HG03060 (cell line): Measurements from ENCODE around the gene MLYCD.

Experiments
- ATAC-seq: cut with Tn5 transposase; IDR thresholded peaks from one replicate; pipeline ENCODE4 v1.9.1; 2021; ENCODE audit warnings: low read depth, moderate number of reproducible peaks; ENCODE audit not compliant: unreplicated experiment

Gene MLYCD

DNA sequence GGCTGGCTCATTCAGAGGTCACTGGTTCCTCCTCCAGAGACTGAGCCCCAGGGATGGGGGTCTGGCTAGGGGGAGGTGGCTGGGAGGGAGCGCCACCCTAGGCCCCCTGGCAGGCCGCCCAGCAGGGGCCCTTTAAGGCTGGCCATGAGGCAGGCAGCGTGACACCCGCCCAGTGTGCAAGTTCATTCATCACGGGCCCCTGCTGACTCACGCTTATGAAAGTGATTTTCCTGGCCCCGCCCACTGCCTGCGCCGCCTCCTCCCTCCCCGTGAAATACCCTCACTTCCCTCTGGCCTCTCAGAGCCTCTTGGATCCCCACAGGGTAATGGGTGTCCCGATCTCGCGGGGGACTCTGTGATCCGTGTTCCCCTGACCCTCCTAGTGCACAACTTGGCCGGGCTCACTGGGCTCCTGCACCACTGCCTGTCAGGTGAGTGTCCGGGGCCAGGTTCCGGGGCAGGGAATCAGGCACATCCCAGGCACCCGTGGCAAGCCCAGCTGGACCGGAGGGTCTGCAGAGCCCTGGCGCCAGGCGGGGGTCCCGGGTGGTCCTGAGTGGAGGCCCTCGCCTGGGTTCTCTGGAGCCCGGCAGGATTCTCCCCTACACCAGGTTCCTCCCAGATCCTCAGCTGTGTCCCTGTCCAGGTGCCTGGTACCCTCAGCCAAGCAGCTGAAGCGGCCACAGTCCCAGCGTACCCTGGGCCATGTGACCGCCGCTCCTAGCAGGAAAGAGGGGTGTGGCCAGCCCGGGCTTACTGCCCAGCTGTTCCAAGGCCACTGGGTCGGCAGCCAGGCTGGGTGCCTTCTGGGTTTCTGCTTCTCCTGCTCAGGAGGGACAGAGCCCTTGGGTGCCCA lies 54.3 kb downstream of the MLYCD start, which contains the start of gene OSGIN1:
OSGIN1 (plus strand) TSS at position 301 of the 856 bp plus-strand sequence. CDS start 4,432 bp downstream, outside the sequence.
- ATAC-seq: no peak

DNA sequence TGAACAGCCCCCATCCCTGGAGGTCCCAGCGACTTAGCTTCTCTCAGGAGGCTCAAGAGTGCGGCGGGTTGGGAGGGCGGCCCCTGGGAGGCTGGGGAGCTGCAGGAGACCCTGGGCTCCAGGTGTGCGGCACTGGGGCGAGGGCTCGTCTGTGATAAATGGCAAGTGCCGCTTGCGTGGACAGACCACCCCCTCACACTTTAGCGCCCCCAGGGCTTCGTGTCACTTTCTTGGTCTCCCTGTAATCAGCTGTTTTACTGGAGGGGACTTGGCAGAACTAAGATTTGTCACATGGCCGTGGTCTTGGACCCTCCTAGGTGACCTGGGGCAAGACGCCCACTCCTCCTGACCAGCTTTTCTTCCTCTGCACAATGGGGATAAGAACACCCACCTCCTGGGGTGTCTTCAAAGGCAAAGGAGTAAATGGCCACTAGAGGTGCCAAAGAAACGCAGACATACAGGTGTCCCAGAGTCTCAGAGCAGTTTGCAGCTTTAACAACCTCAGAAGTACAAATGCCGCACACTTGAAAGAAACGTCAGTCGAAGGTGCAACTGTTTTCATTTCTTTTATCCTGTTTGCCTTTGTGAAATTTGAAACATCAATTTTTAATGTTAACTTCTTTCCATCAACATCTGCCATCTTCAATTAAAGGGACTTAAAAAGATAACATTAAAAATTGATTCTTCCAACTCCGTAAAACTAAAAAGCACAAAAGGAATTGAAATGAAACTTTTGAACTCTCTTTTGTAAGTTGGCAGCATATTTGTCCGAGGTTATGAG lies 55.1 kb downstream of the MLYCD start:
- ATAC-seq: no peak

DNA sequence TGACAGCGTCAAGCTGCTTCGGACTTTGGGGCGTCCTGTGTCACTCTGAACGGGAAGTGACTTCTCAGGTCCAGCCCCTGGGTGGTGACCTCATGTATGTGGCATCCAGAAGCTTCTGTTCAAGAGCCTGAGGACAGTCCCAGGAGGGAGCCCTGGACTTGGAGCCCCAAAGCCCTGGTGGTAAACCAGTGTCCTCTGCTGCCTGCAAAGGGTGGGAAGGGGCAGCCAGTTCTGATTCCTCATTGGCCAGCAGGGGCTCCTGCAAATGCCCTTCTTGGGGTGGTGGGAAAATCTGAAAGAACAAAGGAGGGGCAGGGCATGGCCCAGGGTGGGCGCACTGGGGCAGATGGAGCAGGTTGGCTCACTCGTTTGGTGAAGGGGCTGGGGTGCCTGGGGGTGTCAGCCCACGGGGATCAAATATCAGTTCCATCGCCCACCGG lies 55.7 kb downstream of the MLYCD start:
- ATAC-seq: no peak

DNA sequence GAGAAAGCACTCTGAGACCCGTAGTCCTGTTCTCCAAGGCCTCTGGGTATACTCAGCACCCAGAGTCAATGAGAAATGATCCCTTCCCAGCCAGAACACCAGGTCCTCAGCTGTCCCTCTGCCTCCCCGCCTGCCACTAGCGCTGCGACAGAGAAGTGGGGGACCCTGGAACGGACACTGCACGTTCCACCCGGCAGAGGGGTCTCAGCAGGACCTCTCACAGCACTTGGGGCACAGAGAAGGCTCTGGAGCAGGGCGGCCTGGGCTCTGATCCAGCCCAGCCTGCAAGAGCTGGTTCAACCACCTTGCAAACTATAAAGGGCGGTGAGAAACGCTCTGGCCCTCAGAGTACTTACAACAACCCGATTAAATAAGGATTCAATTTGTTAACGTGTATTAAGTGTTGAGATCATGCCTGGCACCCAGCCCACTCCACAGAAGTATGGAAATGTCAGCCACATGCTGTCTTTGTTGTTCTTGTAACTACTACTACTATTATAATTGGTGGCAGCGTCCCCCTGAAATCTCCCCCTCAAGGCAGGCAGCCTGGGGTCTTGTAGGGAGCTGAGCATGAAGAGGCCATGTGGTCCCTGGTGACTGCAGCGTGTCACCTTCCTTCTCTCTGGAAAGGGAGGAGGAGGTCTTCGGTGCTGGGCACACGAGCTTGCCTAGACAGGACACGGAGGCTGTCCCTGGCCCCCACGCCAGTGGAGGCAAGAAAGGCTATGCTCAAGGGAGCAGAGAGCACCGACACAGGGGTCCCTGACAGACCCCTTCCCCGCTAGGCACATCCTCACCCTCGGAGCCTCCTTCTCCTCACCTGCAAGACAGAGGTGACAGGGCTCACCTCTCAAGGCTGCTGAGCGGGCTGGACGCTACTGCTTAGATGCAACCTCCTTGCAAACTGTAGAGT lies 56.6 kb downstream of the MLYCD start:
- ATAC-seq: no peak

DNA sequence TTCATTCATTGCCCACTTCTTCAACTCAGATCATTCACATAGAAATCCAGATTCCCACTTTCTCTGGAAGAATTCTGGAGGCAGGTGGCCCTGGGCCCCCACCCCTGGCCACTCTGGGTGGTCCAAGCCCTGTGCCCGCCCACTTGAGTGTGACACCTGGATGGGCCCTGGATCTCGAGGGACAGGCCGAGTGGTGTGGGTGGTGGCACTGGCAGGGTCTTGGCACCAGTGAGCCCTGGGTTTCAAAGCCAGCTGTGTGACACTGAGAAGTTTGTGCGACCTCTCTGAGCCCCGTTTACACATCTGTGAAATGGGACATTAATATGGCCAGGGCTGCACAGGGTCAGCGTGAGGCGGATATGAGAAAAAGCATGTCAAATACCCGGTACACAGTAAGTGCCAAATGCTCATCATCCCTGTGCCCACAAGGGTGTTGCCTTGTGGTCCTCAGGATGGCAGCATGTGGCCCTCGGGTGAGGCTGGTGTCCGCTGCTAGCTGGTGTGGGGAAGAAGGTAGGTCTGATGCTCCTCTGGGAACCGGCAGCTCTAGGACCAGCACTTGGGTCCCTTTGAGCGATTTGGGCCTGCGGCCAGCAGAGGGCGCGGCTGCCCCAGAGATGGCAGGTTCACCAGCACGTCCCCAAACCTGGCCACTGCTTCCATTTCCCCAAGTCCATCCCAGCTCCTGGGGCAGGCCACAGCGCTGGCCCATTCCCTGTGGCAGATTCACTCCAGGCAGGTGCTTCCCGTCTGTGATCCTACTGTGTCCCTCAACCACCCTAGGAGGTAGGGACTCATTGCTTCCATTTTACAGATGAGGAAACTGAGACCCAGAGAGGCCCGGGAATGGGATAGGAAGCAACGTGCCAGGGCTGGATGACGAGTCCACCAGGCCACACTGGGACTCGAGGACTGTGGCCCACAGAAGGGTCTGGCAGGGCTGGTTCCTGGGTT lies 57.7 kb downstream of the MLYCD start:
- no peak for ATAC-seq

DNA sequence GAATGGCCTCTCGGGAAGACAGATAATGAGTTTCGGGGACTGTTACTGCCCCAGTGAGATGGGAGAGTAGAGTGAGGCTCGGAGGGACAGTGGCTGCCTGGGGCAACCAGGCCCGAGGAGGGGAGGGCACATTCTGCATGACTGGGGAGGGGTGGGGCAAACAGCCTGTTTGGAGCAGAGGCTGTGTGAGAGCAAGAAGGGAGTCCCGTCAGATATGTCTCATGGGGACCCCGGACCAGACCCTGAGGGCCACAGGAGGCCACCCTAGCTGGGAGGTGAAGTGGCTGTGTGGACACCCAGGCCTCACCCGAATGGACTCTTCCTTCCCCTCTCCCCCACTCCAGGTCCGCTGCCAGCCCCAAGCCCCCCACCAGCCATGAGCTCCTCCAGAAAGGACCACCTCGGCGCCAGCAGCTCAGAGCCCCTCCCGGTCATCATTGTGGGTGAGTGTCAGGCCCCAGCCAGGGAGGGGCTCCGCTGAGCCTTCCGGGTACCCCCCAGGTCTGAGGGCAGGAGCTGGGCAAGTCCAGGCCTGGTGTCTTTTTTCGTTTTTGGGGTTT lies 58.5 kb downstream of the MLYCD start:
- ATAC-seq: no peak

DNA sequence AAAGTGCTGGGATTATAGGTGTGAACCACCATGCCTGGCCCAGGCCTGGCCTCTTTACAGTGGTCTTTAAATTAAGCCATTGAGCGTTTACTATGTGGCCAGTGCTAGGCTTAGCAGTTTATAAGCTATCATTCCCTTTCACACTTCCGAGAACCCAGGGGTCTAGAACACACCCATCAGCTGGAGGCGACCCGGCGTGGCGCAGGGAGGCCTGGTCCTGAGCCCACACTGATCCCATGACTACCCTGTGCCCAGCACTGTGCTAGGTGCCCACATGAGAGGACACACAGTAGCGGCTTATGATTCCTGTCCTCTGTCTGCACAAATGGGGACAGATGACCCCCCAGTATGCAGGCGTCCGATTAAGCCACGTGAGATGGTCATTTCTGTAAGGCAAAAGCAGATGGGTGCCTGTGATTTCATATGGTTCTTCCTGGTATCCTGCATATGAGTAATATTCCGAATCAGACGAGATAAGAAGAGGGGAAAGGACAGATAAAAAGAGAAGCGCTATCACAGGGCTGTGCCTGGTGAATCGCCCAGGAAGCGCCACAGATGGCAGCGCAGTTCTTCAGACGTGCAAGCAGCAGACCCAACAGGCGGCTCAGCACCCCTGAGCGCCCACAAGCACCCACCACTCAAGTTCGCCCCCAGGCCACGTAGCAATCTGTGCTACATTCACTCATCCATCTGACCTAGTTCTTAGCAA lies 59.4 kb downstream of the MLYCD start:
- ATAC-seq: no peak

DNA sequence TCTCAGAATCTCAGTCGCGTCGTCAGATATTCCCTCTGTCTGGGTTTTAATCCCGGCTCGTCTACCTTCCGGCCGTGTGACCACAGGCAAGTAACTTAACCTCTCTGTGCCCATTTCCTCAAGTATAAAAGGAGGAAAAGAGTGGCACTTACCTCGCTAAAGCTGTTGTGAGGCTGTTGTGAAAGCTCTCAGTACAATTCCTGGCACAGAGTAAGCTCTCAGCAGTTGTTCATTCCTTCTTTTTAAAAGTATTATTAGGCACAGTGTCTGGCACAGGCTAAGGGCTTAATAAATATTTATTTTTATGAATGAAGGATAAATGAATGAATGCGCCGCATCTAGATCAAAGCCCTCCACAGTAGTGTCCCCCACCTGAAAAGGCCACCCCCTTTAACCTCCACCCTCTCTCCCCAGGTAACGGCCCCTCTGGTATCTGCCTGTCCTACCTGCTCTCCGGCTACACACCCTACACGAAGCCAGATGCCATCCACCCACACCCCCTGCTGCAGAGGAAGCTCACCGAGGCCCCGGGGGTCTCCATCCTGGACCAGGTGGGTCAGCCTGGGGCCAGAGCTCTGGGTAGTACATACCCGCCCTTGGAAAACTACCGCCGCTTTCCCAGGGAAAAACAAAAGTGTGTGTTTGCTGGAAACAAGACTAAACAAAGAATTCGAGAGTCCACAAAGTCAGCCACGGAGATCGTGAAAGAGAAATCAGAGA lies 60.1 kb downstream of the MLYCD start:
- ATAC-seq: no peak

DNA sequence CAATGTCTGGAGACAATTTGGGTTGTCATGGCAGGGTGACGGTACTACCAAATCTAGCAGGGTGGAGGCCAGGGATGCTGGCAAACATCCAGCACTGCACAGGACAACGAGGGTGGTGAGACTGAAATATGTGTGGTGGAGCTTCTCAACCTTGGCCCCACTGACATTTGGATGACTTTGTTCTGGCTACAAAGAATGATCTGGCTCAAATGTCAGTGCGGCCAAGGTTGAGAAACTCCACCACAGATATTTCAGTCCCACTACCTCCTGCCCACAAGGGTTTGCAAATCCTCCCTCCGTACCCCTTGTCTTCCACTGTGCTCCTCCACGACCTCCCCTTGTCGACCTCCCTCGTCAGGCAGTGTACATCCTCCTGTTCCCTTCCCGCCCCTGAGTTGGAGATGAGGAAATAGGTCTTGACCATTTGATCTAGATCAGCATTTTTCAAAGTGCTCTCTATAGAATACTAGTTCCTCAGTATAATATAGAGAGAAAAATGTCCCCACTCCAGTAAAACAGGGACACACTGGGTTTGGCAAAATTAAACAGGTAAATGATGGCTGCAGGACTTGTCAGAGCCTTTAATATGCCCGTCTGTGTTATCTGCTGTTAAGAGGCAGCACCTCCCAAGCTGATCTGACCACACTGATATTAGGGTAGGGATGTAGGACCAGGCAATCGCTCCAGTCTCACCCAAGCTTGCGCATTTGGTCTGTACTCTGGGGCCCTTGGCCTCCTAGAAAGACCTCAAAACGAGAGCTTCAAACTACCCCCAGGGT lies 60.9 kb downstream of the MLYCD start:
- no peak for ATAC-seq

DNA sequence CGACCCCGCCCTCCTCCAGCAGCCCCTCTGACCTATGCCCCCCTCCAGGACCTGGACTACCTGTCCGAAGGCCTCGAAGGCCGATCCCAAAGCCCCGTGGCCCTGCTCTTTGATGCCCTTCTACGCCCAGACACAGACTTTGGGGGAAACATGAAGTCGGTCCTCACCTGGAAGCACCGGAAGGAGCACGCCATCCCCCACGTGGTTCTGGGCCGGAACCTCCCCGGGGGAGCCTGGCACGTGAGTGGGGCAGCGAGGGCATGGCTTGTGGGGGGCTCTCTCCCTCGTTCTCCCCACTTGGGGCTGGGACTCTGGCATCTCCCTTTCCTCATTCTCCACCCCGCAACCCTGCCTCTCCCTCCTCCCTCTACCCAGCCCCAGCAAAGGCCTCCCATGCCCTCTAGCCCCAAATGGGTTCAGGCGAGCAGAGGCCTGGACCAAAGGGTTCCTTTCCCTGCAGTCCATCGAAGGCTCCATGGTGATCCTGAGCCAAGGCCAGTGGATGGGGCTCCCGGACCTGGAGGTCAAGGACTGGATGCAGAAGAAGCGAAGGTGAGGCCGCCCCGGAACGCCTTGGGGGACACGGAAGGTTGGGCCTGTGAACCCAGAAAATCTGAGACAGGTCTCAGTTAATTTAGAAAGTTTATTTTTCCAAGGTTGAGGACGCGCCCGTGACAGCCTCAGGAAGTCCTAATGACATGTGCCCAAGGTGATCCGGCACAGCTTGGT lies 61.8 kb downstream of the MLYCD start:
- ATAC-seq: no peak

DNA sequence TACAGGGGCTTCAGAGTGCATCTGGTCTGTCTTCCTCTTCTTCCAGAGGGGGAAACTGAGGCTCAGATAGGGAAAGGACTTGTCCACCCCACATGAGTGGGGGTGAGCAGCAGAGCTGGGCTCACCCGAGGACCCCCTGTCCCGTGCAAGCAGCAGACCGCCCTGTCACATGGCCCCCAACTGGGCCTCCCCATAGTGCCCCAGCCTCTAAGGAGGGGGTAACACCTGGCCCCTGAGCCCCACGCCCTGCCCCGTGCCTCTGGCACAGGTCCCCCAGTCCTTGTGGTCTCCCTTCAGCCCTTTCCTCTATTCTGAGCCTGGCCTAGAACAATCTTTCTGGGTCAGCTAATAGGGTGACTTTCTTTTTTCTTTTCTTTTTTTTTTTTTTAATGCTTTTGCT lies 62.7 kb downstream of the MLYCD start:
- ATAC-seq: no peak

DNA sequence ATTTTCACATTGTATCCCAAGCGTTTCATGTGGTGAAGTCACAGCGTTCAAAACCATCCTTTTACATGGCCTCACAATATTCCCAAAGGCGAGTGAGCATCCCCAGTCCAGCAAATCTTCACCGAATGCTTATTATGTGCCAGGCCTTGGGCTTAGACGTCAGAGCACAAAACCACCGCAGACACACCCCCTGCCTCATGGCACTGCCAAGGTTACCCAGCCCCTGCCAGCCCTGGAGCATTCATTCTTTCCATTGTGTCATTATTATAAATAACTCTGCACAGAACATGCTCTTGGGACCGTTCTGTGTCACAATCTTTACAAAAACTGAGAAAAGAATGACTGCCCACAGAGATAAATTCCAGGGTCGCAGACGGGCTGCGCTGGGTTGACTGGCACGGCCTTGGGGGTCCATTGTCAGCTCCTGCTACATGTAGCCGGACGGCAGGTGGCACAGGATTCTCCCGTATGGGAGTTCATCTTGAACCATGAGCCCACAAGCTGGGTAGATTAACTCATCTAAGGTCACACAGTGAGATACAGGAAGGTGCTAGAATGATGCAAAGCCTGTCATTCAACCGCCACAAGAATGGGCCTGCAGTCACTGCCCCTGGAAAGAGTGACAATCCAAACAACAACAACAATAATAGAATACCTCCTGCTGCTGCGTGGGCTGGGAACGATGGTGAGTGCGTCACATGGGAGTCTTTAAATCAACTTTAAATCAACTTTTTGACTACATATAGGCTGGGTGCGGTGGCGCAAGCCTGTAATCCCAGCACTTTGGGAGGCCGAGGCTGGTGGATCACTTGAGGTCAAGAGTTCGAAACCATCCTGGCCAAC lies 64.6 kb downstream of the MLYCD start:
- ATAC-seq: no peak

DNA sequence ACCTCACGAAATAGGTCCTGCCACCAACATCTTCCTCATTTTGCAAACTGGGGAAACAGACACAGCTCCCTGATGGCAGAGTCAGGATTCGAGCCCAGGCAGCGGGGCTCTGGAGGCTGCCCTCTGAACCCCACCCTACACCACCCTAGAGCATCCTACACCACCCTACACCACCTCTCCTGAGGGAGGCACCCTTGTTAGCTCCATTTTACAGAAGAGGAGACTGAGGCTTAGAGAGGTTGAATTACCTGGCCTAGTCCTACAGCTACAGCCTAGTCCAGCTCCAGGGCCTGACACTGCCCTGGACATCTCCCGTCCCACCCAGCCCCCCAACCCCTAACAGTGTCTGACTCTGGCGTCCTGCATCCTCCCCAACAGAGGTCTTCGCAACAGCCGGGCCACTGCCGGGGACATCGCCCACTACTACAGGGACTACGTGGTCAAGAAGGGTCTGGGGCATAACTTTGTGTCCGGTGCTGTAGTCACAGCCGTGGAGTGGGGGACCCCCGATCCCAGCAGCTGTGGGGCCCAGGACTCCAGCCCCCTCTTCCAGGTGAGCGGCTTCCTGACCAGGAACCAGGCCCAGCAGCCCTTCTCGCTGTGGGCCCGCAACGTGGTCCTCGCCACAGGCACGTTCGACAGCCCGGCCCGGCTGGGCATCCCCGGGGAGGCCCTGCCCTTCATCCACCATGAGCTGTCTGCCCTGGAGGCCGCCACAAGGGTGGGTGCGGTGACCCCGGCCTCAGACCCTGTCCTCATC lies 65.9 kb downstream of the MLYCD start:
- ATAC-seq: no peak

DNA sequence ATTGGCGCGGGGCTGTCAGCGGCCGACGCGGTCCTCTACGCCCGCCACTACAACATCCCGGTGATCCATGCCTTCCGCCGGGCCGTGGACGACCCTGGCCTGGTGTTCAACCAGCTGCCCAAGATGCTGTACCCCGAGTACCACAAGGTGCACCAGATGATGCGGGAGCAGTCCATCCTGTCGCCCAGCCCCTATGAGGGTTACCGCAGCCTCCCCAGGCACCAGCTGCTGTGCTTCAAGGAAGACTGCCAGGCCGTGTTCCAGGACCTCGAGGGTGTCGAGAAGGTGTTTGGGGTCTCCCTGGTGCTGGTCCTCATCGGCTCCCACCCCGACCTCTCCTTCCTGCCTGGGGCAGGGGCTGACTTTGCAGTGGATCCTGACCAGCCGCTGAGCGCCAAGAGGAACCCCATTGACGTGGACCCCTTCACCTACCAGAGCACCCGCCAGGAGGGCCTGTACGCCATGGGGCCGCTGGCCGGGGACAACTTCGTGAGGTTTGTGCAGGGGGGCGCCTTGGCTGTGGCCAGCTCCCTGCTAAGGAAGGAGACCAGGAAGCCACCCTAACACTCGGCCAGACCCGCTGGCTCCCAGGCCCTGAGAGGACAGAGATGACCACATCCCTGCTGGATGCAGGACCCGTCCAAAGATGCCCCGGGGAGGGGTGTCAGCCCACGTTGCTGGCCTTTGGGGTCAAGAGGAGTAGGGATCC lies 66.7 kb downstream of the MLYCD start:
- ATAC-seq: no peak
